ENCODE results near the gene MYO1E. TPM values are rescaled to one million over a fixed set of nuclear protein-coding genes. Genes with fewer than 3 reads are reported as not detected.

The MYO1E gene
- total RNA-seq, 4 donors from 2014 or later = 49.7 to 76.1 (median 65.6) TPM

DNA sequence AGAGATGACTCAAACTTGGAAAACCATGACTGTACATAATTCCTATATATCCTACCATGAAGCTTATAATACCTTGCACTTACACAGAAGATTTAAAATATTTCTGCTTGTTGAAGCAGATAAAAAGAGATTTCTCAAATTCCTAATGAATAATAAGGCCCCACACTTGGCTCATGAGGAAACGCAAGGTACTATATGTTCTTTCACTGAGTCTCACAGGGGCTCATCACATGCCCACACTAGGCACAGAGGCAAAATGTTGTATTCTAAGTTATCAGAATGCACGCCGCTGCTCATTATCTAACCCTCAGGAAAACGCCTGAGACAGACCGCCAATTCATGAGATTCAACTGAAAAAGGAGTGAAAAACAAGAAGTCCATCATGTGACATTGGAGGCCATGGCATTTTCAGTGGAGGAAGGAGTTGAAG is 5.6 kb downstream of the MYO1E start:
- WGBS, 2 donors (ENCODE audit: low coverage in 1 of 2) = 86 to 91% methylated on average over 5 of the region's 5 CpGs
- Histone ChIP-seq H3K4me3 (no peak overlapping the region), H3K27ac (no peak overlapping the region), H3K27me3 (no peaks in the 10 kb centered on the region), H3K9me3 (no peaks in the 10 kb centered on the region), H3K4me1 (peaks cover 0 to 16% (median 5%) of the 10 kb centered on the region in 3 donors), H3K36me3 (no peaks in the 10 kb centered on the region)
- ATAC-seq = no peak
- TF ChIP-seq, protein P1, sequence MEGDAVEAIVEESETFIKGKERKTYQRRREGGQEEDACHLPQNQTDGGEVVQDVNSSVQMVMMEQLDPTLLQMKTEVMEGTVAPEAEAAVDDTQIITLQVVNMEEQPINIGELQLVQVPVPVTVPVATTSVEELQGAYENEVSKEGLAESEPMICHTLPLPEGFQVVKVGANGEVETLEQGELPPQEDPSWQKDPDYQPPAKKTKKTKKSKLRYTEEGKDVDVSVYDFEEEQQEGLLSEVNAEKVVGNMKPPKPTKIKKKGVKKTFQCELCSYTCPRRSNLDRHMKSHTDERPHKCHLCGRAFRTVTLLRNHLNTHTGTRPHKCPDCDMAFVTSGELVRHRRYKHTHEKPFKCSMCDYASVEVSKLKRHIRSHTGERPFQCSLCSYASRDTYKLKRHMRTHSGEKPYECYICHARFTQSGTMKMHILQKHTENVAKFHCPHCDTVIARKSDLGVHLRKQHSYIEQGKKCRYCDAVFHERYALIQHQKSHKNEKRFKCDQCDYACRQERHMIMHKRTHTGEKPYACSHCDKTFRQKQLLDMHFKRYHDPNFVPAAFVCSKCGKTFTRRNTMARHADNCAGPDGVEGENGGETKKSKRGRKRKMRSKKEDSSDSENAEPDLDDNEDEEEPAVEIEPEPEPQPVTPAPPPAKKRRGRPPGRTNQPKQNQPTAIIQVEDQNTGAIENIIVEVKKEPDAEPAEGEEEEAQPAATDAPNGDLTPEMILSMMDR (IDR thresholded peaks at IDR 0.05) = no peak
- TF ChIP-seq POLR2AphosphoS5 (IDR thresholded peaks at IDR 0.05) (no peak), POLR2A (IDR thresholded peaks at IDR 0.05) (no peak), EP300 (IDR thresholded peaks at IDR 0.05) (no peak)

DNA sequence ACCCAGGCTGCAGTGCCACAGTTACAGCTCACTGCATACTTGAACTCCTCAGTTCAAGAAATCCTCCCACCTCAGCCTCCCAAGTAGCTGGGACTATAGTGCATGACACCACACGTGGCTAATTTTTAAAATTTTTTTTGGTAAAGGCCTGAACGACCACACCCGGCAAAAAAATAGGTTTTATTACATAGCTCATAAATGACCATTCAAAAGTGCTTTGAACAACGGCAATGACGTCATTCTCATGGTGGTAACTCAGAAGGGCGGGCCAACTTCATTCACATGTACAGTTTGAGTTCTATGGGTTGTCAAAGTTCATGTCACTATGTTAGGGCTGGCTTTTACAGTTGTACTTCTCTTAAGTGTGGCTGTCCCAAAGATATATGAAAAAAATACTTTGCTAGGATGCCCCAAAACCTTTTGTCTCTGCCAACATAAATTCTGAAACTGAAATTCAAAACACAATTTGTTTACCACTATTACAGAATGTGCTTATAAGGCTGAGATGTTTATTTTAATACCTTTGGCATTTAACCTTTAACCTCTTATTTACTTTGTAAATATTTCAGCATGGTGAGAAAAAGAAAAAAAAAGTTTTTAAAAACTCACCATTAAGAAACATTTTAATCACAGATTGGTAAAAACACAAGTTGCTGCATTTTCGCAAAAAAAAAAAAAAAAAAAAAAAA is 6.2 kb downstream of the MYO1E start:
- no peaks in the 10 kb centered on the region for H3K36me3 ChIP-seq
- H3K4me1 ChIP-seq = peaks cover 0 to 16% (median 5%) of the 10 kb centered on the region in 3 donors
- ATAC-seq = peak; percentile 48
- TF ChIP-seq EP300 (IDR thresholded peaks at IDR 0.05) (no peak), POLR2A (IDR thresholded peaks at IDR 0.05) (no peak), POLR2AphosphoS5 (IDR thresholded peaks at IDR 0.05) (no peak)
- TF ChIP-seq, protein P1 (IDR thresholded peaks at IDR 0.05) = no peak
- H3K4me3 ChIP-seq = no peak overlapping the region
- WGBS, 2 donors (ENCODE audit: low coverage in 1 of 2) = 61 to 67% methylated on average over 6 to 7 of the region's 7 CpGs
- no peak overlapping the region for H3K27ac ChIP-seq
- no peaks in the 10 kb centered on the region for H3K9me3 ChIP-seq
- H3K27me3 ChIP-seq = no peaks in the 10 kb centered on the region

DNA sequence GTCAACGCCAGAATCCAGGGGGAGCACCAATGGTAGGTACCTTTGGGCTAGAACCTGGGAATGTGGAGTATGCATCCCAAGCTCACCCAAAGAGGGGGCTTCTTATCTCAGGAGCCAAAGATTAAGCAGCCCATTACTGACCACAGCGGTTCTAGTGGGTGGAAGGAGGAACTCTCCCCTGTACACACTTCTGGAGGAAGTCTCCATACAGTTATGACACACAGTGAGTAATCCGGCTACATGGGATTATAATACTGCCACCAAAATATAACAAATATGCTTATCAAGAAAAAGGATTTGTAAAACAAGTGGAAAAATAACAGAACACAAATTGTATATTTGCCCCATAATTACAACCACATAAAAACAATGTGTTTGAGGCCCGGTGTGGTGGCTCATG is 8.4 kb downstream of the MYO1E start:
- no peak overlapping the region for H3K4me3 ChIP-seq
- 86 to 100% methylated on average over 2 to 3 of the region's 4 CpGs for WGBS, 2 donors (ENCODE audit: low coverage in 1 of 2)
- H3K27ac ChIP-seq = no peak overlapping the region
- no peaks in the 10 kb centered on the region for H3K9me3 ChIP-seq
- no peak for TF ChIP-seq POLR2A (IDR thresholded peaks at IDR 0.05)
- no peak for TF ChIP-seq EP300 (IDR thresholded peaks at IDR 0.05)
- TF ChIP-seq, protein P1 (IDR thresholded peaks at IDR 0.05) = no peak
- no peaks in the 10 kb centered on the region for H3K36me3 ChIP-seq
- no peaks in the 10 kb centered on the region for H3K4me1 ChIP-seq
- no peak for ATAC-seq
- no peaks in the 10 kb centered on the region for H3K27me3 ChIP-seq

DNA sequence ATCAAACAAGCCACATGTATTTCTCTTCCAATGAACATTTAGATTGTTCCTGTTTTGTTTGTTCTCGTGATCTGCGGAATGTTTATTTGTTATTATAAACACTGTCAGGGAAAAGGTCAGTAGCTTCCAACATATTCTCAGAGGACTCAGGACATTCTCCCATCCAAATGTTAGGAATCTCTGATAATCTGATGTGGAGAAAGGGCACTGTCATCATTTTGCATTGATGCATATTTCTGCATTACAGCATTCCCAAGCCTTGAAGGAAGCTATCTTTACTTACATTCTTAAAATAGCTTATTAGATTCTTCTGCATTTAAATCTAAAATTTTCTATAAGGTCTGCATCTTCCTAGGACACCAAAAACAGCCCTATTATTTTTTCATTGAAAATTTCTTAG is 10.3 kb downstream of the MYO1E start:
- Histone ChIP-seq H3K4me1 (no peaks in the 10 kb centered on the region), H3K27ac (no peak overlapping the region), H3K9me3 (no peaks in the 10 kb centered on the region), H3K27me3 (no peaks in the 10 kb centered on the region), H3K4me3 (no peak overlapping the region), H3K36me3 (peaks cover 0 to 3% of the 10 kb centered on the region in 2 donors)
- WGBS, 2 donors (ENCODE audit: low coverage in 1 of 2) = 34 to 73% methylated on average over 2 of the region's 2 CpGs
- TF ChIP-seq POLR2AphosphoS5 (IDR thresholded peaks at IDR 0.05) = no peak
- ATAC-seq = no peak

DNA sequence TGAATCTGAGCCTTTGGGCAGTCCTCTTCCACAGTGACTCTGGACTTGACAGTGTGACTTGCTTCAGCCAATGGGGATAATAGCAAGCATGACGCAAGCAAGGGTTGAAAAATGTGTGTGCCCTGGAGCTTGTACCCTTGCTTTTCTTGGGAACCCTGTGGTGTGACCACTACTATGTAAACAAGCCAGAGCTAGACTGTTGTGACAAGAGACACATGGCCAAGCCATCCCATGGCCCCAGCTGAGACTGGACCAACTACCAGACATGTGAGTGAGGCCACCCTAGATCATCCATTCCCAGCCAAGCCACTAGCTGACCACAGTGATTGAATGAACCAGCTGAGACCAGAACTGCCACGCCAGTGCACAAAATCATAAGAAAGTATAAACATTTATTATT is 11.8 kb downstream of the MYO1E start:
- Histone ChIP-seq H3K36me3 (peaks cover 0 to 3% of the 10 kb centered on the region in 2 donors), H3K27me3 (no peaks in the 10 kb centered on the region), H3K4me1 (no peaks in the 10 kb centered on the region), H3K9me3 (no peaks in the 10 kb centered on the region), H3K27ac (no peak overlapping the region), H3K4me3 (no peak overlapping the region)
- TF ChIP-seq, protein P1 (IDR thresholded peaks at IDR 0.05) = no peak
- no peak for TF ChIP-seq POLR2A (IDR thresholded peaks at IDR 0.05)
- no peak for TF ChIP-seq POLR2AphosphoS5 (IDR thresholded peaks at IDR 0.05)
- TF ChIP-seq EP300 (IDR thresholded peaks at IDR 0.05) = no peak
- no peak for ATAC-seq
- 94% methylated on average over 2 of the region's 2 CpGs; no CpG with 5 or more reads in 1 of the 2 donors for WGBS, 2 donors (ENCODE audit: low coverage in 1 of 2)

Measured in gastroesophageal sphincter (tissue), 4 donors.